IPS-11a (cell line): ENCODE results near the gene PLPP4.

Experiments used
- H3K4me3 ChIP-seq: one replicate; pipeline ENCODE4 v1.5.1; 2013; ENCODE audit warnings: low read depth, low read length, control low read depth

Gene PLPP4

GRCh38 chr10:120456143-120456625 lies 843 bp upstream of the PLPP4 start:
- peak overlapping the region; percentile 47 for H3K4me3 ChIP-seq

DNA sequence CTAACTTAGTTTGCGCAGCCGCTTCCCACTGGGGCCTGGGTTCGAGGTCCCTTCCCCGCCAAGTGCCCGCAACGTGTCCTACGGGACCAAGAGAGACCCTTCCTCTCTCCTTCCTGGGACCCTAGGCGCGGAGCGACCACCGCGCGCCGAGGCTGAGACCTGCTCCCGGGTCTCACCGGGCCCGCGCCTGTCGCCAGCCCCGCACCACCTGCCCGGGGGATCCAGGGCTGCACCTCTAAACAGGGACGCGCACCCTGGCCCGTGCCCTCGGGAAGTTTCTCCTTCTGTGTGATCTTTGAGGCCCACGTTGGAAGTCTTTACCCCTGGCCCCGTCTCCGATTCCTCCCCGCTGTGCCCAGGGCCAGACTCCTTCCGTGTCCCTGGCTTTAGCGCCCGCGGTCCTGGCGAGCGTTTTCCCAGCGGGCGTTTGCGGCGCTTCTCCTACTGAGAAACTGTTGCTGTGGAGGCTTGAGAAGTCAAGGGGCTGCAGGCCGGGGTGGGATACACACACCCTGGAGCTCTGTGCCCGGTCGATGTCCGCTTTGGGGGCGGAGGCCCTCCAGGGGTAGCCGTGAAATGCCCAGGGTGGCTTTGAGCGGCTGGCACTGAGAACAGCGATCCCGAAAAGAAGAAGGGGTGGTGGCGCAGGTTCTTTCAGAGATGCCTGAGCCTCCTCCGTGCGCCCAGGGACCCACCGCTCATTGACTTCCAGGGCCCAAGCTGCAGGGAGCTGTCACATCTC lies 575 bp downstream of the PLPP4 start:
- peak overlapping the region; percentile 29 for H3K4me3 ChIP-seq

- no peak overlapping the region for H3K4me3 ChIP-seq
Observed at GRCh38 chr10:120458432-120458831, 1.4 kb downstream of the PLPP4 start.

GRCh38 chr10:120459185-120459584 lies 2.2 kb downstream of the PLPP4 start:
- no peak overlapping the region for H3K4me3 ChIP-seq

DNA sequence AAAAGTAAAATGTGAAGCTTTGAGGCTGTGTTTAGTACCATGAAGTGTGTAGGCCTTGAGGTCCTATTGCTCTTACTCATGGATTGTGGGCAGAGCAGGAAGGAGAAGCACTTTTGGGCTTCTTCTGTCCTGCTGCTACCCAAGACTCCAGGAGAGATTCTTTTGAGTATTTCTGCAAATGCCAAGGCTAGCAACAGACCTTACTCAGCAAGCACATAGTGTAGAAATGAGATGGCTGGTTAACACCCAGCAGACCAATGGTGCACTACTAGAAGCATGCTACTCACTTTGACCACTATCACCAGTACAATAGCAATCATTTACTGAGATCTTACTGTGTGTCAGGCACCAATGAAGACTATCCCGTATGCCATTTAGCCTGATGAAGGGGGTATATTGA lies 3.2 kb downstream of the PLPP4 start:
- H3K4me3 ChIP-seq, result no peak overlapping the region

- no peak overlapping the region for H3K4me3 ChIP-seq
Observed at GRCh38 chr10:120460776-120461175, 3.7 kb downstream of the PLPP4 start.

DNA sequence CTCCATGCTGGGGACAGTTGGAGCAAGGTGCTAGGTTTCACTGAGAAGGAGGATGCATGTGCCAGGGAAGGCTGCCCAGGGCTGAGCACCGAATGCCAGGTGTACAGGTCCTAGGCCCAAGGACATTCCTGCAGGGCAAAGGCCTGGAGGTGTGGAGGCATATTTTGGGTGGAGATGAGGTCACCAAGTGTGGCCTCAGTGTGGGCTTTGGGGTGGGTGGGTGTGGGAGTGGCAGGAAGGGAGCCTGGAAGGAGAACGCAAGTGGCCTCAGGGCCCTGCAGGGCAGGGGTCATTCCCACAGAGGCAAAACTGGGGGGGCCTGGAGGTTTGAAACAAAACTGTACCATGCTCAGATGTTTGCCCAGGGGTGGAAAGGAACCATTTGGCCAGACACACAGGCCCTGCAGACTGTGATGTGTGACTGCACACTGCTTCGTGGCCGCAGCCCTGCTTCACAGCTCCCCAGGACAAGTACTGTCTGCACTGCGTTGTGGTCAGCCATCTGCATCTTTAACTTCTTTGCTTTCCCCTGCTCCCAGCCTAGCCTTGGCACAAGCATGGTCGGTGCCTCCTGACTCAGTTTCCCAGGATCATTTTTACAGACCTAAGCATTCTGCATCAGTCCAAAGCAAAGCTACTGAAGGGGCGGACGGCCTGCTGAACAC lies 5.1 kb downstream of the PLPP4 start:
- H3K4me3 ChIP-seq, result no peak overlapping the region

GRCh38 chr10:120465138-120465537 lies 8.1 kb downstream of the PLPP4 start:
- no peak overlapping the region for H3K4me3 ChIP-seq

DNA sequence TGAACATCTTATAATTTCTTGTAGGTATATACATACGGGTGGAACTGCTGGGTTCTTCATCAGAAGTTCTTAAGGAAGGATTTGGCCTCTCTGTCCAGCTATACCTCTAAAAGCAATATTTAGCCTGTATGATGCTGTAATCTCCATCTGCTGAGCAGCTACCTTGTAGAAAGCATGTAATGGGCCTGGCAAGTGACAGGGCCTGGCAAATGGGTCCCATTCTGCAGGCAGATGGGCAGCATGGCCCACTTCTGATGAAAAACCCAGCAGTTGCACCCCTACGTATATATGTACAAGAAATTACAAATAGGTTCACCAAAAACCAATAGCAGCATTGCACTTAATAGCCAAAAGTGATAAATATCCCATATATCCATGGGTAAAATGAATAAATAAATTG lies 9.0 kb downstream of the PLPP4 start:
- no peak overlapping the region for H3K4me3 ChIP-seq

DNA sequence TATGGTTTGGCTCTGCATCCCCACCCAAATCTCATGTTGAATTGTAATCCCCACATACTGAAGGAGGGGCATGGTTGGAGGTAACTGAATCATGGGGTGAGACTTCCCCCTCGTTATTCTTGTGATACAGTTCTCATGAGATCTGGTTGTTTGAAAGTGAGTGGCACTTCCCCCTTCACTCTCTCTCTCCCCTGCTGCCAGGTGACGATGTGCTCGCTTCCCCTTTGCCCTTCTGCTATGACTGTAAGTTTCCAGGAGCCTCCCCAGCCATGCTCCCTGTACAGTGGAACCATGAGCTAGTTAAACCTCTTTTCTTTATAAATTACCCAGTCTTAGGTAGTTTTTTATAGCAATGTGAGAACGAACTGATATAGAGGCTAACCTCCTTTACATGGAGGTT lies 16.6 kb downstream of the PLPP4 start:
- no peak overlapping the region for H3K4me3 ChIP-seq

DNA sequence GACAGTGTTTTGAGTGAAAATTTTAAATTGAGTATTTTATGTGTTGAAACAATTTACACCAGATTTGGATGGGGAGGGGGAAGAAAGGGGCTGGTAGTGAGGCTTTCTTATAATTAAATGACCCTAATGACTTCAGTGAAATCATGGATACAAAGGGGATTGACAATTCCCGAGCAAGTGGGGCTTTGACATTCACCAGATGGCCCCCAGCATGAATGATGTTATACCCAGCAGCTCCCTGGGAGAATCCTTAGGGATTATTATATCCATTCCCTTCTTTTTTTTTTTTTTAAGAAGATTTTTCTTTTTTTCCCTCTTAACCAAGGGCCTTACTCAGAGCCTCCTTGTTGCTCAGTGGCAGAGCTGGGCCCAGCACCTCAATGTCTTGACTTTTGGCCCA lies 17.9 kb downstream of the PLPP4 start:
- no peak overlapping the region for H3K4me3 ChIP-seq

DNA sequence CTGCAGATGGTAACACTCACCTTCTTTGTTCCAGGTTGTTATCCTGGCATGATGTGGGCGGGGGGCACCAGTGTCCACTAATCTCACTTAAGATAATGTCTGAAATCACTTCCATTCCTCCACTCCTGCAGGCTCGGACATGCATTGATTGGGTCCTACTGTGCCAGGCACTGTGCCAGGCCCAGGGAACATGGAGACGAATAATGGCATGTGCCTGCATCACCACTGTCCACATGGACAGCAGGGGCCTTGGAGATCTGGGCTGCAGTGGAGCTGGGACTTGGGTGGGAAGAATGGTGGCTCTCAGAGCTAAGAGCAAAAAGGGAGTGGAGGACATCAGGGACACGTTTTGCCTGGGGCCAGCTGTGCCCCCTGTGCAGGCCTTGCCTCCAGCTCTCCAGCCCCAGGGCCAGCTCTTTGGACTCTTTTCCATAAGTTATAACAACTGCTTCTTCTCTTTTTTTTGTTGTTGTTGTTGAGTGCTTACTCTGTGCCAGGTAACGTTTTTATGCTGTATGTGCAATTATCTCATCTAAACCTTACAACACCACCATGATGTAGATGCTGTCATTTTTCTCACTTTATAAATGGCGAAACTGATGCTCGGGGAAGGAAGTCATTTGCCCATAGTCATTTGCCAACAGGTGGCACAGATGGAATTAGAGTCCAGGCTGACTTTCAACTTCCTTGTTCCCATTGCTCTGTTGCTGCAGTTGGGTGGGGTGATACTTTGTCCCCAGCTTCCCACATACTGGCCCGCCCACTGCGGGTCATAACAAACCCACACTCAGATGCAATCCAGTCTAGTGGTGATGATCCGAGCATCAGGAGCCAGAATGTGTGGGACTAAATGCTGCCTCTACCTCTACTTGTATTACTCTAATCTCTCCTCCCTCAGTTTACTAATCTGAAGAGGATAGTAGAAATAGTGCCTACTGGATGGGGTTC lies 19.1 kb downstream of the PLPP4 start:
- H3K4me3 ChIP-seq, result no peak overlapping the region

GRCh38 chr10:120477021-120477742 lies 20.2 kb downstream of the PLPP4 start:
- H3K4me3 ChIP-seq, result no peak overlapping the region

- no peak overlapping the region for H3K4me3 ChIP-seq
Observed at GRCh38 chr10:120477743-120478141, 20.7 kb downstream of the PLPP4 start.

DNA sequence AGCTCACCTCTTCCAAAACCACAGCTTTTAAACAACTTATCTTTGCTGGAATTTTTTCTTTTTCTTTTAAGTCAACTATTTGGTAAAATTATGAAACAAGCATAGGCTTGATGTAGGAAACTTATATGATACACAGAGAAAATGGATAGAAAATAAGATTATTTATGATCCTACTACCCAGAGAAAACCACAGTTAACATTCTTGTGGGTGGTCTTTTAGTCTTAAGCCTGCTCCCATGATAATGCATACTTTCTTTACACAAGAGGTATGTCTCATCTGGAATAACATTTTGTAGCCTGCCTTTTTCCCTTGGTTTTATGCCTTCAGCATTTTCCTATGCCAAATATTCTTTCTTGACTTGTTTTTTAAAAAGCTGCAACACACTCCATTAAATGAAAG lies 21.4 kb downstream of the PLPP4 start:
- H3K4me3 ChIP-seq, result no peak overlapping the region

DNA sequence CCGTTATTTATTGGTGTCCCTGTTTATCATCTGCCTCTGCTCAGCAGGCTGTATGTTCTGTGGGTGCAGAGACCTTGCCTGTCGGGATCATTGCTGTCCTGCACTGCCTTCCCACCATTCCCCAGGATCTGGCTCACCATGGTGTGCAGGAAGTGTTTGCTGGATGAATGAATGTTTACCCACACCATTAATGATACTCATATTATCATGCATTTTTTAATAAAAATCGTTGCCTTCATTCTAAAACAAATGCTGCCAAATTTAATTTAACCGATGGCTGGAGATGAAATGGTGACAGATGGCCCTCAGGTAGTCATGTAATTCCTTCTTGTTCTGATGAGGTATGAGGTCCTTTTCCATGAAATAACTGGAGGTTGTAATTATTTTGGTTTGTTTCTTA lies 22.5 kb downstream of the PLPP4 start:
- no peak overlapping the region for H3K4me3 ChIP-seq

DNA sequence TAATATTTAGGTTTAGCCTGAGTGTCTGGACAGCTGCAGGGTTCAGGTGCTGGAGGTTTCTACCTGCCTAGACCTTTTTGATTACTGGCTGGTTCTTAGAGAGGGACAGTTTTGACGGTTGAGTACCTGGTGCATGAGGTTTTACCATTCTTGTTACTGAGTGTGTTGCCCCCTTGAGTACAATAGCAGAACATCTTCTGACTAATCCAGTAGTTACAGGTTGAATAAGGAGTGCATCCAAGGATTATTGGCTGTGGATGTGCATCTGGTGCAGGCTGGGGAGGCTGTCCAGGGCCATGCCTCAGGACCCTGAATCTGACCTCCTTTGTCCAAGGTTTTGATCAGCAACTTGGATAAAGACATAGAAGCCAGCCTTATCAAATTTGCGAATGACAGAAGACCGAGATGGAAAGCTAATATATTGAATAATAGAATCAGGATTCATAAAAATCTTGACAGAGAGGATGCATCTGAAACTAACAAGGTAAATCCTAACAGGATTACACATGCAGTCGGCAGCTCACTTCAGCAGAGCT lies 23.1 kb downstream of the PLPP4 start:
- no peak overlapping the region for H3K4me3 ChIP-seq

GRCh38 chr10:120480848-120481247 lies 23.8 kb downstream of the PLPP4 start:
- no peak overlapping the region for H3K4me3 ChIP-seq

- no peak overlapping the region for H3K4me3 ChIP-seq
Observed at GRCh38 chr10:120483006-120483405, 26.0 kb downstream of the PLPP4 start.

DNA sequence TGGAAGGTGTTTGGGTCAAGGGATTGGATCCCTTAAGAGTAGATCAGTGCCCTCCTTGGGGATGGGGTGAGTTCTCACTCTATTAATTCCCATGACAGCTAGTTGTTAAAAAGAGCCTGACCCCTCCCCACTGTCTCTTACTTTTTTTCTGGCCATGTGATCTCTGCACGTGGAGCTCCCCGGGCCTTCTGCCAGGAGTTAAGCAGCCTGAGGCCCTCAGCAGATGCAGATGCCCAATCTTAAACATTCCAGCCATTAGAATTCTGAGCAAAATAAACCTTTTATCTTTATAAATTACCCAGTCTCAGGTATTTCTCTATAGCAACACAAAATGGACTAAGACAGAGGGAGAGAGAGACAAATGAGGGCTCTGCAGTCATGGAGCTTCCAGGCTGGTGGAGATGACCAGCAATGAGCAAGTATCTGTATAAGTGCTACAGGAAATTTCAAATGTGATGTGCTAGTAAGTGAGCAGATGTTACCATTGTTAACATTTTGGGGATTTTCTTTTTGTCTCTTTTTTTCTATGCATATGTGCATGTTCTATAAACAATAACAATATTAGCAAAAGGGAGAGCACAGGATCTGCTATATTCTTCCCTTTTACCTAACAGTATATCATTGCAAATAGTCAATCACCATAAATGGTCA lies 26.7 kb downstream of the PLPP4 start:
- no peak overlapping the region for H3K4me3 ChIP-seq
